ENCODE measurements around the gene PAPPA. TPM values are rescaled to one million over a fixed set of nuclear protein-coding genes. Genes with fewer than 3 reads are reported as not detected.

Gene PAPPA
- total and polyA plus RNA-seq, 9 of the 15 experiments (the other 6 are each of a cell fraction or from before 2014, with no cell fraction given): 0.06 to 0.18 (median 0.11) TPM

GRCh38 chr9:116219686-116220085 is 66.1 kb downstream of the PAPPA start (continued):
- TF ChIP-seq SMC3 (conservative IDR thresholded peaks at IDR 0.05; ENCODE audit: insufficient read depth, low read depth, low read length) (0 out of 2 replicates have a peak, but pooled peaks have one; percentile 10), POLR2B (IDR thresholded peaks at IDR 0.05; ENCODE audit: low read depth, partially characterized antibody) (no peak), ZNF3 (CRISPR knock-in tag; IDR thresholded peaks at IDR 0.05) (no peak), CREB3 (tag; conservative IDR thresholded peaks at IDR 0.05; ENCODE audit: low read depth) (no peak), E2F4 (CRISPR knock-in tag; IDR thresholded peaks at IDR 0.05; ENCODE audit: low read depth) (no peak), JUN (IDR thresholded peaks at IDR 0.05; ENCODE audit: borderline replicate concordance, low read depth, low read length) (peak; percentile 51; the same call in 1 of the 2 replicates), JUN (CRISPR knock-in tag; IDR thresholded peaks at IDR 0.05; ENCODE audit: borderline replicate concordance) (no peak), RNF2 (IDR thresholded peaks at IDR 0.05) (no peak), ZNF133 (CRISPR knock-in tag; IDR thresholded peaks at IDR 0.05) (no peak), DNMT1 (IDR thresholded peaks at IDR 0.05) (no peak), KLF6 (CRISPR knock-in tag; IDR thresholded peaks at IDR 0.05; ENCODE audit: borderline replicate concordance) (no peak), ZZZ3 (IDR thresholded peaks at IDR 0.05) (no peak), NFXL1 (CRISPR knock-in tag; IDR thresholded peaks at IDR 0.05) (no peak), RBM14 (IDR thresholded peaks at IDR 0.05; ENCODE audit: borderline replicate concordance, insufficient read depth, low read depth, low read length) (no peak), ZNF146 (CRISPR knock-in tag; IDR thresholded peaks at IDR 0.05; ENCODE audit: unreplicated experiment) (no peak)
- TF ChIP-seq, protein P1, sequence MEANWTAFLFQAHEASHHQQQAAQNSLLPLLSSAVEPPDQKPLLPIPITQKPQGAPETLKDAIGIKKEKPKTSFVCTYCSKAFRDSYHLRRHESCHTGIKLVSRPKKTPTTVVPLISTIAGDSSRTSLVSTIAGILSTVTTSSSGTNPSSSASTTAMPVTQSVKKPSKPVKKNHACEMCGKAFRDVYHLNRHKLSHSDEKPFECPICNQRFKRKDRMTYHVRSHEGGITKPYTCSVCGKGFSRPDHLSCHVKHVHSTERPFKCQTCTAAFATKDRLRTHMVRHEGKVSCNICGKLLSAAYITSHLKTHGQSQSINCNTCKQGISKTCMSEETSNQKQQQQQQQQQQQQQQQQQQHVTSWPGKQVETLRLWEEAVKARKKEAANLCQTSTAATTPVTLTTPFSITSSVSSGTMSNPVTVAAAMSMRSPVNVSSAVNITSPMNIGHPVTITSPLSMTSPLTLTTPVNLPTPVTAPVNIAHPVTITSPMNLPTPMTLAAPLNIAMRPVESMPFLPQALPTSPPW (CRISPR knock-in tag; IDR thresholded peaks at IDR 0.05): no peak
- TF ChIP-seq, protein P2, sequence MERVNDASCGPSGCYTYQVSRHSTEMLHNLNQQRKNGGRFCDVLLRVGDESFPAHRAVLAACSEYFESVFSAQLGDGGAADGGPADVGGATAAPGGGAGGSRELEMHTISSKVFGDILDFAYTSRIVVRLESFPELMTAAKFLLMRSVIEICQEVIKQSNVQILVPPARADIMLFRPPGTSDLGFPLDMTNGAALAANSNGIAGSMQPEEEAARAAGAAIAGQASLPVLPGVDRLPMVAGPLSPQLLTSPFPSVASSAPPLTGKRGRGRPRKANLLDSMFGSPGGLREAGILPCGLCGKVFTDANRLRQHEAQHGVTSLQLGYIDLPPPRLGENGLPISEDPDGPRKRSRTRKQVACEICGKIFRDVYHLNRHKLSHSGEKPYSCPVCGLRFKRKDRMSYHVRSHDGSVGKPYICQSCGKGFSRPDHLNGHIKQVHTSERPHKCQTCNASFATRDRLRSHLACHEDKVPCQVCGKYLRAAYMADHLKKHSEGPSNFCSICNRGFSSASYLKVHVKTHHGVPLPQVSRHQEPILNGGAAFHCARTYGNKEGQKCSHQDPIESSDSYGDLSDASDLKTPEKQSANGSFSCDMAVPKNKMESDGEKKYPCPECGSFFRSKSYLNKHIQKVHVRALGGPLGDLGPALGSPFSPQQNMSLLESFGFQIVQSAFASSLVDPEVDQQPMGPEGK (CRISPR knock-in tag; IDR thresholded peaks at IDR 0.05; ENCODE audit: borderline replicate concordance): no peak
- TF ChIP-seq, protein P3, sequence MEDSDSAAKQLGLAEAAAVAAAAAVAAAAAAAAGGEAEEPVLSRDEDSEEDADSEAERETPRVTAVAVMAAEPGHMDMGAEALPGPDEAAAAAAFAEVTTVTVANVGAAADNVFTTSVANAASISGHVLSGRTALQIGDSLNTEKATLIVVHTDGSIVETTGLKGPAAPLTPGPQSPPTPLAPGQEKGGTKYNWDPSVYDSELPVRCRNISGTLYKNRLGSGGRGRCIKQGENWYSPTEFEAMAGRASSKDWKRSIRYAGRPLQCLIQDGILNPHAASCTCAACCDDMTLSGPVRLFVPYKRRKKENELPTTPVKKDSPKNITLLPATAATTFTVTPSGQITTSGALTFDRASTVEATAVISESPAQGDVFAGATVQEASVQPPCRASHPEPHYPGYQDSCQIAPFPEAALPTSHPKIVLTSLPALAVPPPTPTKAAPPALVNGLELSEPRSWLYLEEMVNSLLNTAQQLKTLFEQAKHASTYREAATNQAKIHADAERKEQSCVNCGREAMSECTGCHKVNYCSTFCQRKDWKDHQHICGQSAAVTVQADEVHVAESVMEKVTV (CRISPR knock-in tag; IDR thresholded peaks at IDR 0.05): peak; percentile 45
- TF ChIP-seq, protein P4, sequence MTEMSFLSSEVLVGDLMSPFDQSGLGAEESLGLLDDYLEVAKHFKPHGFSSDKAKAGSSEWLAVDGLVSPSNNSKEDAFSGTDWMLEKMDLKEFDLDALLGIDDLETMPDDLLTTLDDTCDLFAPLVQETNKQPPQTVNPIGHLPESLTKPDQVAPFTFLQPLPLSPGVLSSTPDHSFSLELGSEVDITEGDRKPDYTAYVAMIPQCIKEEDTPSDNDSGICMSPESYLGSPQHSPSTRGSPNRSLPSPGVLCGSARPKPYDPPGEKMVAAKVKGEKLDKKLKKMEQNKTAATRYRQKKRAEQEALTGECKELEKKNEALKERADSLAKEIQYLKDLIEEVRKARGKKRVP (CRISPR knock-in tag; IDR thresholded peaks at IDR 0.05): no peak
